GM23338 (cell line): ENCODE measurements around the gene NUTF2. TPM values are rescaled to one million over a fixed set of nuclear protein-coding genes. Genes with fewer than 3 reads are reported as not detected.

ENCODE experiments used
- ATAC-seq: fragments of 200-7000 bp; cut with Tn5 transposase; 3 replicates; pipeline ENCODE4 v1.9.1; 2020
- DNase-seq: peaks from one replicate; pipeline ENCODE4 v3.0.0-alpha.2; 2015; ENCODE audit warnings: low spot score
- H2AFZ ChIP-seq: fragments of 200-600 bp; sonication (generic); 2 replicates; pipeline ENCODE4 v1.8.0; 2016; ENCODE audit warnings: antibody characterized with exemption, mild to moderate bottlenecking, moderate library complexity
- H3F3A ChIP-seq: fragments of 200-600 bp; sonication (generic); replicated peaks from 2 replicates; pipeline ENCODE4 v1.8.0; 2017; ENCODE audit warnings: antibody characterized with exemption, mixed run types, low read depth
- H3K27ac ChIP-seq: fragments of 200-600 bp; sonication (generic); 2 replicates; pipeline ENCODE4 v1.6.1; 2016; ENCODE audit warnings: low read depth
- H3K27me3 ChIP-seq: fragments of 200-600 bp; sonication (generic); 2 replicates; pipeline ENCODE4 v1.8.0; 2016; ENCODE audit warnings: mild to moderate bottlenecking, mixed run types, moderate library complexity; ENCODE audit not compliant: insufficient read depth
- H3K36me3 ChIP-seq: fragments of 200-600 bp; sonication (generic); 2 replicates; pipeline ENCODE4 v1.8.0; 2016; ENCODE audit warnings: mild to moderate bottlenecking; ENCODE audit not compliant: insufficient read depth
- H3K4me1 ChIP-seq: fragments of 200-600 bp; sonication (generic); 2 replicates; pipeline ENCODE4 v1.8.0; 2016; ENCODE audit warnings: mild to moderate bottlenecking, moderate library complexity; ENCODE audit not compliant: insufficient read depth
- H3K4me2 ChIP-seq: fragments of 200-600 bp; sonication (generic); 2 replicates; pipeline ENCODE4 v1.7.1; 2017; ENCODE audit warnings: mixed run types
- H3K4me3 ChIP-seq: fragments of 200-600 bp; sonication (generic); 2 replicates; pipeline ENCODE4 v1.6.1; 2016; ENCODE audit warnings: mixed run types
- H3K79me2 ChIP-seq: fragments of 200-600 bp; sonication (generic); replicated peaks from 2 replicates; pipeline ENCODE4 v1.8.0; 2017; ENCODE audit warnings: mild to moderate bottlenecking; ENCODE audit not compliant: insufficient read depth
- H3K9me2 ChIP-seq: fragments of 200-600 bp; sonication (generic); 2 replicates; pipeline ENCODE4 v1.8.0; 2017; ENCODE audit not compliant: insufficient read depth
- H4K20me1 ChIP-seq: fragments of 200-600 bp; sonication (generic); replicated peaks from 2 replicates; pipeline ENCODE4 v1.8.0; 2017; ENCODE audit warnings: mild to moderate bottlenecking; ENCODE audit not compliant: insufficient read depth
- H3K27ac Mint-ChIP-seq: 2 replicates; pipeline ENCODE4 v1.8.0; 2020; ENCODE audit warnings: inconsistent platforms, mild to moderate bottlenecking, moderate library complexity, mixed read lengths
- H3K27me3 Mint-ChIP-seq: 3 replicates; pipeline ENCODE4 v1.8.0; 2022; ENCODE audit warnings: low read depth, mild to moderate bottlenecking, moderate library complexity, mixed read lengths, inconsistent platforms; ENCODE audit not compliant: insufficient read depth, poor library complexity
- H3K36me3 Mint-ChIP-seq: 3 replicates; pipeline ENCODE4 v1.8.0; 2021; ENCODE audit warnings: low read depth, mild to moderate bottlenecking, inconsistent platforms, moderate library complexity, mixed read lengths
- H3K4me1 Mint-ChIP-seq: 3 replicates; pipeline ENCODE4 v1.8.0; 2020; ENCODE audit warnings: mild to moderate bottlenecking, inconsistent platforms, mixed read lengths
- H3K4me3 Mint-ChIP-seq: 3 replicates; pipeline ENCODE4 v1.8.0; 2021; ENCODE audit warnings: moderate library complexity, mild to moderate bottlenecking, inconsistent platforms, mixed read lengths
- H3K9me3 Mint-ChIP-seq: 3 replicates; pipeline ENCODE4 v1.8.0; 2020; ENCODE audit warnings: moderate library complexity, mild to moderate bottlenecking, inconsistent platforms, mixed read lengths
- CREB1 ChIP-seq: fragments of 250-450 bp; sonication (Bioruptor Pico); IDR thresholded peaks from 2 replicates; pipeline ENCODE4 v1.5.0; 2020; ENCODE audit warnings: low read depth, mild to moderate bottlenecking, moderate library complexity
- CTCF ChIP-seq, 2 experiments: fragments of 200-600 bp in 1 of 2; sonication (generic) in 1 of 2; conservative IDR thresholded peaks; 2 replicates each; pipeline versions ENCODE4 v1.5.1 to v1.6.1; 2016 to 2017; ENCODE audit warnings: antibody characterized with exemption in 2 of 2, low read depth in 2 of 2, mild to moderate bottlenecking in 2 of 2, moderate library complexity in 1 of 2
- ETS1 ChIP-seq: IDR thresholded peaks from 2 replicates; pipeline ENCODE4 v1.6.1; 2016; ENCODE audit warnings: antibody characterized with exemption
- EZH2 ChIP-seq: fragments of 200-600 bp; sonication (generic); IDR thresholded peaks from one replicate; pipeline ENCODE4 v1.8.0; 2017; ENCODE audit warnings: antibody characterized with exemption, mild to moderate bottlenecking, low read depth; ENCODE audit not compliant: unreplicated experiment
- EZH2phosphoT487 ChIP-seq: fragments of 200-600 bp; sonication (generic); IDR thresholded peaks from one replicate; pipeline ENCODE4 v1.8.1; 2018; ENCODE audit warnings: antibody characterized with exemption; ENCODE audit not compliant: unreplicated experiment
- JUNB ChIP-seq: IDR thresholded peaks from one replicate; pipeline ENCODE4 v1.6.1; 2016; ENCODE audit warnings: antibody characterized with exemption; ENCODE audit not compliant: unreplicated experiment
- NANOG ChIP-seq: IDR thresholded peaks from 2 replicates; pipeline ENCODE4 v1.6.1; 2016; ENCODE audit warnings: antibody characterized with exemption, borderline replicate concordance
- POLR2AphosphoS5 ChIP-seq: IDR thresholded peaks from 2 replicates; pipeline ENCODE4 v1.6.1; 2016; ENCODE audit warnings: antibody characterized with exemption, low read depth
- REST ChIP-seq: IDR thresholded peaks from one replicate; pipeline ENCODE4 v1.6.1; 2018; ENCODE audit warnings: antibody characterized with exemption; ENCODE audit not compliant: unreplicated experiment
- STAT1 ChIP-seq: IDR thresholded peaks from one replicate; pipeline ENCODE4 v1.6.1; 2016; ENCODE audit warnings: antibody characterized with exemption; ENCODE audit not compliant: unreplicated experiment
- ZNF114 ChIP-seq: fragments of 250-450 bp; sonication (Bioruptor Pico); IDR thresholded peaks from 2 replicates; pipeline ENCODE4 v1.5.0; 2020; ENCODE audit warnings: mild to moderate bottlenecking, moderate library complexity
- ZNF331 ChIP-seq: fragments of 250-450 bp; sonication (Bioruptor Pico); IDR thresholded peaks from 2 replicates; pipeline ENCODE4 v1.5.0; 2020; ENCODE audit warnings: low read depth, mild to moderate bottlenecking, moderate library complexity
- ZNF462 ChIP-seq: fragments of 250-450 bp; sonication (Bioruptor Pico); IDR thresholded peaks from 2 replicates; pipeline ENCODE4 v1.5.0; 2020; ENCODE audit warnings: mild to moderate bottlenecking, moderate library complexity
- polyA plus RNA-seq: library from polyadenylated mRNA; unstranded; fragments of >200 nt; fragmentation: Nextera tagmentation; extraction: Ambion mirVana; gene quantifications from 2 replicates; pipeline ENCODE4 v1.2.1, GENCODE V29; 2016
- total RNA-seq: library from RNA; depleted of rRNA; stranded (reverse); fragments of >200 nt; shearing (Covaris generic); gene quantifications from 2 replicates; pipeline ENCODE4 v1.2.3, GENCODE V29; 2014

Gene NUTF2
- total and polyA plus RNA-seq, 2 experiments from 2014 or later: 321 to 391 TPM

- H3K27ac Mint-ChIP-seq: peak overlapping the region; percentile 75
- H3K9me3 Mint-ChIP-seq: no peaks in the 10 kb centered on the region; the same call in 2 of the 3 replicates
- H3K36me3 Mint-ChIP-seq: peaks cover 27% of the 10 kb centered on the region
- peaks cover 6% of the 10 kb centered on the region; the same call in 1 of the 2 replicates for H3F3A ChIP-seq
- H3K4me2 ChIP-seq: peak overlapping the region; percentile 85
- no peaks in the 10 kb centered on the region for H3K9me2 ChIP-seq
- H2AFZ ChIP-seq: peak overlapping the region; percentile 87
- peak; percentile 44 for DNase-seq
- H3K4me3 Mint-ChIP-seq: peak overlapping the region; percentile 93
- TF ChIP-seq POLR2AphosphoS5 (no peak), CREB1 (no peak), EZH2 (no peak), EZH2phosphoT487 (no peak), ZNF331 (CRISPR knock-in tag) (no peak), STAT1 (no peak), ZNF114 (CRISPR knock-in tag) (no peak), ETS1 (no peak), REST (no peak), CTCF (conservative IDR thresholded peaks at IDR 0.05; ENCODE audit: low read depth in 2 of 2) (no peak), ZNF462 (CRISPR knock-in tag) (no peak), NANOG (no peak), JUNB (no peak)
- H3K4me1 Mint-ChIP-seq: peaks cover 9% of the 10 kb centered on the region
- peaks cover 41% of the 10 kb centered on the region for H3K79me2 ChIP-seq
- H3K36me3 ChIP-seq: peaks cover 7% of the 10 kb centered on the region; the same call in 1 of the 2 replicates
- peaks cover 8% of the 10 kb centered on the region; the same call in 1 of the 2 replicates for H4K20me1 ChIP-seq
- peak; percentile 11 for ATAC-seq
- H3K27me3 Mint-ChIP-seq: no peaks in the 10 kb centered on the region
- peaks cover 8% of the 10 kb centered on the region for H3K4me1 ChIP-seq
- peak overlapping the region; percentile 58; the same call in 1 of the 2 replicates for H3K27ac ChIP-seq
- H3K4me3 ChIP-seq: peak overlapping the region; percentile 86
- no peaks in the 10 kb centered on the region for H3K27me3 ChIP-seq
Measured at GRCh38 chr16:67805718-67806427, 40.9 kb upstream of the NUTF2 start.
